Esophagus muscularis mucosa (tissue), 4 donors: Measurements from ENCODE around the gene KLC1. TPM values are rescaled to one million over a fixed set of nuclear protein-coding genes. Genes with fewer than 3 reads are reported as not detected.

ENCODE experiments used
- DNase-seq: peaks from one replicate; pipeline ENCODE4 v3.0.0-alpha.2; 2017; ENCODE audit errors: extremely low spot score
- H3K27ac ChIP-seq, 4 donors: fragments of 200-600 bp; sonication (generic); replicated peaks in 1 of 4; 1 replicate in 3 of 4; 2 replicates in 1 of 4; pipeline ENCODE4 v1.5.1; 2016 to 2019; ENCODE audit warnings: mild to moderate bottlenecking in 1 of 4
- H3K27me3 ChIP-seq, 4 donors: fragments of 200-600 bp; sonication (generic); one replicate each; pipeline versions ENCODE4 v1.5.1 to v1.6.0; 2016 to 2019
- H3K36me3 ChIP-seq, 4 donors: fragments of 200-600 bp; sonication (generic); one replicate each; pipeline ENCODE4 v1.5.1; 2016 to 2019
- H3K4me1 ChIP-seq, 4 donors: fragments of 200-600 bp; sonication (generic); one replicate each; pipeline ENCODE4 v1.5.1; 2016 to 2019
- H3K4me3 ChIP-seq, 4 donors: fragments of 200-600 bp; sonication (generic); 1 replicate in 2 of 4; 2 replicates in 2 of 4; pipeline ENCODE4 v1.5.1; 2016 to 2019; ENCODE audit warnings: mild to moderate bottlenecking in 4 of 4, moderate library complexity in 1 of 4
- H3K9me3 ChIP-seq, 4 donors: fragments of 200-600 bp; sonication (generic); 1 replicate in 3 of 4; 2 replicates in 1 of 4; pipeline ENCODE4 v1.5.1; 2016 to 2019
- CTCF ChIP-seq, 3 experiments: fragments of 200-600 bp in 2 of 3; fragments of 450-650 bp in 1 of 3; sonication (generic) in 2 of 3; IDR thresholded peaks; one replicate each; pipeline ENCODE4 v1.5.1; 2017 to 2019; ENCODE audit warnings: antibody characterized with exemption in 3 of 3, mild to moderate bottlenecking in 2 of 3, moderate library complexity in 1 of 3
- EP300 ChIP-seq: sonication (generic); formaldehyde crosslinking; IDR thresholded peaks from one replicate; pipeline ENCODE4 v1.6.1; 2017; ENCODE audit warnings: antibody characterized with exemption
- POLR2A ChIP-seq: fragments of 450-650 bp; IDR thresholded peaks from one replicate; pipeline ENCODE4 v1.6.1; 2017; ENCODE audit warnings: antibody characterized with exemption, moderate library complexity, mild to moderate bottlenecking, low read depth
- POLR2AphosphoS5 ChIP-seq, 2 donors: sonication (generic); formaldehyde crosslinking; IDR thresholded peaks; one replicate each; pipeline ENCODE4 v1.6.1; 2017; ENCODE audit warnings: antibody characterized with exemption in 2 of 2
- WGBS: methylation state at CpG from one replicate; pipeline ENCODE4 v1.1.5; 2018; 5-methylcytosine and 5-hydroxymethylcytosine counted together
- intact Hi-C: fragments of 100-400 bp; cut with DNase I; formaldehyde crosslinking; loops from one replicate; pipeline ENCODE4 v1.15.1; 2023
- total RNA-seq, 4 donors: library from RNA; depleted of rRNA; stranded (reverse); fragments of >200 nt; gene quantifications; one replicate each; pipeline versions ENCODE4 v1.1.0 to v1.2.1, GENCODE V29; 2016

KLC1 gene
- total RNA-seq, 4 donors from 2014 or later = 285 to 343 (median 312) TPM

- 85% methylated on average over 24 of the region's 26 CpGs for WGBS
These were observed 92.5 kb downstream of the KLC1 start for GRCh38 chr14:103721334-103722120.

GRCh38 chr14:103723748-103724081 lies 94.7 kb downstream of the KLC1 start:
- 87% methylated on average over 3 of the region's 7 CpGs for WGBS
- Histone ChIP-seq H3K27ac (peak overlapping the region; percentile 80 to 90 (median 86)), H3K9me3 (no peaks in the 10 kb centered on the region), H3K27me3 (no peaks in the 10 kb centered on the region), H3K4me3 (peak overlapping the region in 3 of 4 donors; percentile 9 to 29 (median 15)), H3K36me3 (peaks cover 1 to 35% (median 22%) of the 10 kb centered on the region in 4 donors), H3K4me1 (peaks cover 39 to 96% (median 83%) of the 10 kb centered on the region in 4 donors)
- intact Hi-C loops = no loop called here
- no peak for TF ChIP-seq POLR2AphosphoS5 (IDR thresholded peaks at IDR 0.05)
- TF ChIP-seq POLR2A = no peak
- TF ChIP-seq CTCF (IDR thresholded peaks at IDR 0.05) = no peak
- TF ChIP-seq EP300 = no peak
- DNase-seq = no peak

More at GRCh38 chr14:103721334-103722120, 92.5 kb downstream of the KLC1 start:
- H3K9me3 ChIP-seq = no peaks in the 10 kb centered on the region
- peak overlapping the region; percentile 80 to 90 (median 86) for H3K27ac ChIP-seq
- H3K4me1 ChIP-seq = peaks cover 60 to 100% (median 99%) of the 10 kb centered on the region in 4 donors
- H3K4me3 ChIP-seq = no peak overlapping the region
- no peaks in the 10 kb centered on the region for H3K27me3 ChIP-seq
- no peak for DNase-seq
- peaks cover 0 to 17% (median 6%) of the 10 kb centered on the region in 4 donors for H3K36me3 ChIP-seq
- intact Hi-C loops = no loop called here
- TF ChIP-seq POLR2AphosphoS5 (IDR thresholded peaks at IDR 0.05) (peak; percentile 69 to 75), EP300 (no peak), CTCF (IDR thresholded peaks at IDR 0.05) (no peak), POLR2A (no peak)

DNA sequence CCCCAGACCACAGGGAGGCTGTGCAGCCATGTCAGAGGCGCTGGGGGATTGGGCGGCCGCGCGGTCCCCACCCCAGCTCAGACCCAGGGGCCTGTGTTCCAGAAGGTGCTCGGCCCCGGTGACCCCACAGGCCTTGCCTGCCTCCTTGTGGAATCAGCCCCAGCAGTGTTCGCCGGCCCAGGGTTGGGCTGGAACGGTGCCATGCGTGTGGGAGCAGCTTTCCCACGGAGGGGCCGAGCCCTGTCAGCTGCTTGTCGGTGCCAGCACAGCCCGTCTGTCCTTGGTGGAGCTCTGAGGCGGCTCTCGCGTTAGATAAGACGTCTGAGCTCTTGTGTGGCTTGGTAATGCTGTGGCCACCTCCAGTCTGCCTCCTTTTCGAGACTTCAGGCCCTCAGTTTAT lies 95.1 kb downstream of the KLC1 start:
- WGBS = 39% methylated on average over 17 of the region's 20 CpGs
- peaks cover 35 to 96% (median 79%) of the 10 kb centered on the region in 4 donors for H3K4me1 ChIP-seq
- peak overlapping the region in 2 of 4 donors; percentile 15 to 29 for H3K4me3 ChIP-seq

DNA sequence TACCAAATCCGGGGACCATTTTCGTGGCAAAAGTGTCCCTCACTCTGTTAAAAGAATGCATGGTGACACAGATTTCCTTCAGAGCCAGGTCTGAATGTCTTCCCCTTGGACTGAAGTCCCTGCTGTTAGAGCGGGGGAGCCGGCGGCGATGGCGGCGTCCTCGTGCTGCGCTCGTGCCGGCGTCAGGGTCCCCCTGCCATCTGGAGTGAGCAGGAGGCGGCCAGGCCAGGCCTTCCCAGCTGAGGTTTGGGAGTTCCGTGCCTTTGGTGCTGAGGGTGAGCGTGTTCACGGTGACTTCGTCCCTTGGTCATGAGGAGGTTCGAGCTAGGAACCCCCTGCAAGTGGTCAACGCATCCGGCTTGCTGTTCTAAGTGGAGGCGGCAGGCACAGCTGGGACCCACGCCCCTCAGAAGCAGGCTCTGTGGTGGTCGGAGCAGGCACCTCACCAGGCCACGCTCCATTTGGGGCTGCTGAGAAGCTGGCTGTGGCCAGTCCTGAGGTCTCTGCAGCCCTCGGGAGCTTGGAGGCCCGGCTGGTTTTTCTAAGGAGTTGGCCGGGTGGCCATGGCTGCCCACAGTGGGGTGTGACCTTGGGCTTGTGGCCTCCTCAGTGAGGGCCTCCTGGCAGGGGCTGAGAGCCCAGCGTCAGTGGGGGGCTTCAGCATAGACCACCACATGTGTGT lies 96.1 kb downstream of the KLC1 start:
- Histone ChIP-seq H3K27me3 (no peaks in the 10 kb centered on the region), H3K36me3 (peaks cover 15 to 47% (median 36%) of the 10 kb centered on the region in 4 donors), H3K4me3 (no peak overlapping the region), H3K4me1 (peaks cover 37 to 89% (median 74%) of the 10 kb centered on the region in 4 donors), H3K27ac (peak overlapping the region; percentile 80 to 90 (median 86)), H3K9me3 (no peaks in the 10 kb centered on the region)
- no peak for TF ChIP-seq POLR2A
- no peak for TF ChIP-seq CTCF (IDR thresholded peaks at IDR 0.05)
- no peak for TF ChIP-seq POLR2AphosphoS5 (IDR thresholded peaks at IDR 0.05)
- TF ChIP-seq EP300 = no peak
- 92% methylated on average over 24 of the region's 29 CpGs for WGBS
- intact Hi-C loops = no loop called here
- DNase-seq = no peak

More for the DNA sequence above, 95.1 kb downstream of the KLC1 start:
- H3K36me3 ChIP-seq = peaks cover 5 to 40% (median 26%) of the 10 kb centered on the region in 4 donors
- H3K27ac ChIP-seq = peak overlapping the region; percentile 80 to 90 (median 86)
- TF ChIP-seq EP300 = no peak
- peak; percentile 14 to 37 for TF ChIP-seq POLR2AphosphoS5 (IDR thresholded peaks at IDR 0.05)
- TF ChIP-seq POLR2A = no peak
- peak in 2 of 3 experiments; percentile 23 to 31 for TF ChIP-seq CTCF (IDR thresholded peaks at IDR 0.05)
- intact Hi-C loops = no loop called here
- DNase-seq = no peak
- no peaks in the 10 kb centered on the region for H3K9me3 ChIP-seq
- H3K27me3 ChIP-seq = no peaks in the 10 kb centered on the region
